ENCODE results near the gene LRRC52.

DNA sequence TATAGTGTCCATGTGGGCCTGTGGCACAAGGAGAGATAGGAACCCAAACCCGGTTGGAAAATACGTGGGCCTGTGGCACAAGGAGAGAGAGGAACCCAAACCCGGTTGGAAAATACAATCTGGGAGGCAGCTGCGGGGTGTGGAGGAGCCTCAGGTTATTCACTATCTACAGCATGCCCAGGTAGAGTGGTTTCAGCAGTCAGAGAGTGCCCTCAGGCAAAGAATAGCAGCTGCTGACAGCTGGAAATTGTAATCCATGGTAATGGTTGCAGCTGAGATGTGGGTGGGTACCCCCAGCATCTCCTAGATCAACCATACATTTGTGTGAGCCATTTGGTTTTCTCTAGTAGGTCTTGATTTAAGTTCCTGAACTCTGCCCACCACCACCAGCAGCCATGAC, 61.4 kb downstream of the LRRC52 start:
- TF ChIP-seq, protein P1, sequence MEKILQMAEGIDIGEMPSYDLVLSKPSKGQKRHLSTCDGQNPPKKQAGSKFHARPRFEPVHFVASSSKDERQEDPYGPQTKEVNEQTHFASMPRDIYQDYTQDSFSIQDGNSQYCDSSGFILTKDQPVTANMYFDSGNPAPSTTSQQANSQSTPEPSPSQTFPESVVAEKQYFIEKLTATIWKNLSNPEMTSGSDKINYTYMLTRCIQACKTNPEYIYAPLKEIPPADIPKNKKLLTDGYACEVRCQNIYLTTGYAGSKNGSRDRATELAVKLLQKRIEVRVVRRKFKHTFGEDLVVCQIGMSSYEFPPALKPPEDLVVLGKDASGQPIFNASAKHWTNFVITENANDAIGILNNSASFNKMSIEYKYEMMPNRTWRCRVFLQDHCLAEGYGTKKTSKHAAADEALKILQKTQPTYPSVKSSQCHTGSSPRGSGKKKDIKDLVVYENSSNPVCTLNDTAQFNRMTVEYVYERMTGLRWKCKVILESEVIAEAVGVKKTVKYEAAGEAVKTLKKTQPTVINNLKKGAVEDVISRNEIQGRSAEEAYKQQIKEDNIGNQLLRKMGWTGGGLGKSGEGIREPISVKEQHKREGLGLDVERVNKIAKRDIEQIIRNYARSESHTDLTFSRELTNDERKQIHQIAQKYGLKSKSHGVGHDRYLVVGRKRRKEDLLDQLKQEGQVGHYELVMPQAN (IDR thresholded peaks at IDR 0.05; ENCODE audit: borderline replicate concordance) = no peak
- TF ChIP-seq, protein P2, sequence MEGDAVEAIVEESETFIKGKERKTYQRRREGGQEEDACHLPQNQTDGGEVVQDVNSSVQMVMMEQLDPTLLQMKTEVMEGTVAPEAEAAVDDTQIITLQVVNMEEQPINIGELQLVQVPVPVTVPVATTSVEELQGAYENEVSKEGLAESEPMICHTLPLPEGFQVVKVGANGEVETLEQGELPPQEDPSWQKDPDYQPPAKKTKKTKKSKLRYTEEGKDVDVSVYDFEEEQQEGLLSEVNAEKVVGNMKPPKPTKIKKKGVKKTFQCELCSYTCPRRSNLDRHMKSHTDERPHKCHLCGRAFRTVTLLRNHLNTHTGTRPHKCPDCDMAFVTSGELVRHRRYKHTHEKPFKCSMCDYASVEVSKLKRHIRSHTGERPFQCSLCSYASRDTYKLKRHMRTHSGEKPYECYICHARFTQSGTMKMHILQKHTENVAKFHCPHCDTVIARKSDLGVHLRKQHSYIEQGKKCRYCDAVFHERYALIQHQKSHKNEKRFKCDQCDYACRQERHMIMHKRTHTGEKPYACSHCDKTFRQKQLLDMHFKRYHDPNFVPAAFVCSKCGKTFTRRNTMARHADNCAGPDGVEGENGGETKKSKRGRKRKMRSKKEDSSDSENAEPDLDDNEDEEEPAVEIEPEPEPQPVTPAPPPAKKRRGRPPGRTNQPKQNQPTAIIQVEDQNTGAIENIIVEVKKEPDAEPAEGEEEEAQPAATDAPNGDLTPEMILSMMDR (IDR thresholded peaks at IDR 0.05 in 2 of 3, conservative IDR thresholded peaks at IDR 0.05 in 1 of 3; ENCODE audit: insufficient read depth in 2 of 3, low read depth in 1 of 3, low read length in 3 of 3) = no peak
- TF ChIP-seq SETDB1 (IDR thresholded peaks at IDR 0.05; ENCODE audit: low read length) = no peak
- no peak for TF ChIP-seq ZFP36 (IDR thresholded peaks at IDR 0.05; ENCODE audit: low read depth, low read length, partially characterized antibody)
- no peak for TF ChIP-seq NFRKB (IDR thresholded peaks at IDR 0.05; ENCODE audit: low read depth)
- TF ChIP-seq, protein P3, sequence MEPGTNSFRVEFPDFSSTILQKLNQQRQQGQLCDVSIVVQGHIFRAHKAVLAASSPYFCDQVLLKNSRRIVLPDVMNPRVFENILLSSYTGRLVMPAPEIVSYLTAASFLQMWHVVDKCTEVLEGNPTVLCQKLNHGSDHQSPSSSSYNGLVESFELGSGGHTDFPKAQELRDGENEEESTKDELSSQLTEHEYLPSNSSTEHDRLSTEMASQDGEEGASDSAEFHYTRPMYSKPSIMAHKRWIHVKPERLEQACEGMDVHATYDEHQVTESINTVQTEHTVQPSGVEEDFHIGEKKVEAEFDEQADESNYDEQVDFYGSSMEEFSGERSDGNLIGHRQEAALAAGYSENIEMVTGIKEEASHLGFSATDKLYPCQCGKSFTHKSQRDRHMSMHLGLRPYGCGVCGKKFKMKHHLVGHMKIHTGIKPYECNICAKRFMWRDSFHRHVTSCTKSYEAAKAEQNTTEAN (CRISPR knock-in tag; IDR thresholded peaks at IDR 0.05) = no peak
- TF ChIP-seq, protein P4, sequence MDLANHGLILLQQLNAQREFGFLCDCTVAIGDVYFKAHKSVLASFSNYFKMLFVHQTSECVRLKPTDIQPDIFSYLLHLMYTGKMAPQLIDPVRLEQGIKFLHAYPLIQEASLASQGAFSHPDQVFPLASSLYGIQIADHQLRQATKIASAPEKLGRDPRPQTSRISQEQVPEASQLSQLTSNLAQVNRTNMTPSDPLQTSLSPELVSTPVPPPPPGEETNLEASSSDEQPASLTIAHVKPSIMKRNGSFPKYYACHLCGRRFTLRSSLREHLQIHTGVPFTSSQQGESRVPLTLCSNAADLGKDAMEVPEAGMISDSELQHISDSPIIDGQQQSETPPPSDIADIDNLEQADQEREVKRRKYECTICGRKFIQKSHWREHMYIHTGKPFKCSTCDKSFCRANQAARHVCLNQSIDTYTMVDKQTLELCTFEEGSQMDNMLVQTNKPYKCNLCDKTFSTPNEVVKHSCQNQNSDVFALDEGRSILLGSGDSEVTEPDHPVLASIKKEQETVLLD (IDR thresholded peaks at IDR 0.05) = no peak
- no peak for TF ChIP-seq CREM (IDR thresholded peaks at IDR 0.05; ENCODE audit: low read depth)
- no peak for TF ChIP-seq SP1 (CRISPR knock-in tag; IDR thresholded peaks at IDR 0.05)
- TF ChIP-seq KDM4B (IDR thresholded peaks at IDR 0.05; ENCODE audit: borderline replicate concordance in 2 of 2, low read depth in 1 of 2) = no peak
- no peak for TF ChIP-seq POLR2A (conservative IDR thresholded peaks at IDR 0.05)
- no peak for TF ChIP-seq TAF1 (IDR thresholded peaks at IDR 0.05; ENCODE audit: control insufficient read depth, extremely low read depth, insufficient read depth, low read length, severe bottlenecking)
